H4 (cell line): ENCODE data around the gene PGK2. TPM values are rescaled to one million over a fixed set of nuclear protein-coding genes. Genes with fewer than 3 reads are reported as not detected.

ENCODE experiments used
- DNase-seq: peaks from one replicate; pipeline ENCODE4 v3.0.0-alpha.2; 2015; ENCODE audit warnings: low spot score
- total RNA-seq: library from RNA; depleted of rRNA; stranded (reverse); fragments of >200 nt; shearing (Covaris generic); gene quantifications from 2 replicates; pipeline ENCODE4 v1.2.3, GENCODE V29; 2014; rRNA removed

PGK2 gene
- total RNA-seq, 1 experiment from 2014 or later, result not detected

GRCh38 chr6:49736017-49736508, 51.0 kb downstream of the PGK2 start:
- DNase-seq, result no peak

Other genes with a start within 250 kb of the PGK2 start
- 2.6 and 2.9 TPM in 2 replicates for gene C6orf141, start 236.6 kb downstream of the PGK2 start, total RNA-seq
- gene RHAG, start 150.4 kb downstream of the PGK2 start, total RNA-seq, result not detected in 2 replicates
- 0.08 and 0.23 TPM in 2 replicates for gene CRISP2, start 73.7 kb downstream of the PGK2 start, total RNA-seq
- gene CRISP3, start 42.9 kb downstream of the PGK2 start, total RNA-seq, result not detected in 2 replicates
- not detected in 2 replicates for gene CRISP1, start 79.2 kb upstream of the PGK2 start, total RNA-seq
- not detected in 2 replicates for gene DEFB114, start 176.9 kb upstream of the PGK2 start, total RNA-seq
- gene DEFB113, start 182.3 kb upstream of the PGK2 start, total RNA-seq, result not detected in 2 replicates
- gene DEFB110, start 234.7 kb upstream of the PGK2 start, total RNA-seq, result not detected in 2 replicates